GM18526 (cell line): Measurements from ENCODE around the gene RABAC1.

Experiments used
- POLR2A ChIP-seq: IDR thresholded peaks from 3 replicates; pipeline ENCODE4 v1.6.1; 2011; ENCODE audit not compliant: insufficient read length; ENCODE audit errors: extremely low read depth

RABAC1 gene

GRCh38 chr19:41959056-41960053, at the start of gene RABAC1:
Gene RABAC1, minus strand, starts transcription at chr19:41959321. Its CDS starts 29 bp downstream, at chr19:41959292.
- peak; percentile 55 for TF ChIP-seq POLR2A

- TF ChIP-seq POLR2A, result no peak
Observed at GRCh38 chr19:42006569-42006968, 47.4 kb upstream of the RABAC1 start.

GRCh38 chr19:42005504-42005903, 46.4 kb upstream of the RABAC1 start:
- no peak for TF ChIP-seq POLR2A

- no peak for TF ChIP-seq POLR2A
Observed at GRCh38 chr19:42003506-42004294, 44.6 kb upstream of the RABAC1 start.

- no peak for TF ChIP-seq POLR2A
Observed at GRCh38 chr19:41999878-42000208, 40.7 kb upstream of the RABAC1 start.

- TF ChIP-seq POLR2A, result no peak
Observed at GRCh38 chr19:41999071-41999877, 40.2 kb upstream of the RABAC1 start.

- TF ChIP-seq POLR2A, result no peak
Observed at GRCh38 chr19:41998246-41999020, 39.3 kb upstream of the RABAC1 start.

- TF ChIP-seq POLR2A, result no peak
Observed at GRCh38 chr19:41997851-41998229, 38.7 kb upstream of the RABAC1 start.

- TF ChIP-seq POLR2A, result no peak
Observed at GRCh38 chr19:41997121-41997850, 38.2 kb upstream of the RABAC1 start.

- no peak for TF ChIP-seq POLR2A
Observed at GRCh38 chr19:41995959-41996797, 37.1 kb upstream of the RABAC1 start.

GRCh38 chr19:41994994-41995958, 36.2 kb upstream of the RABAC1 start:
- TF ChIP-seq POLR2A, result no peak

GRCh38 chr19:41994521-41994971, 35.4 kb upstream of the RABAC1 start:
- TF ChIP-seq POLR2A, result no peak
